ELR (cell line): ENCODE data around the gene NVL.

ENCODE experiments used
- DNase-seq: peaks from one replicate; pipeline ENCODE4 v3.0.0-alpha.2; 2015; ENCODE audit warnings: low read depth

The NVL gene

DNA sequence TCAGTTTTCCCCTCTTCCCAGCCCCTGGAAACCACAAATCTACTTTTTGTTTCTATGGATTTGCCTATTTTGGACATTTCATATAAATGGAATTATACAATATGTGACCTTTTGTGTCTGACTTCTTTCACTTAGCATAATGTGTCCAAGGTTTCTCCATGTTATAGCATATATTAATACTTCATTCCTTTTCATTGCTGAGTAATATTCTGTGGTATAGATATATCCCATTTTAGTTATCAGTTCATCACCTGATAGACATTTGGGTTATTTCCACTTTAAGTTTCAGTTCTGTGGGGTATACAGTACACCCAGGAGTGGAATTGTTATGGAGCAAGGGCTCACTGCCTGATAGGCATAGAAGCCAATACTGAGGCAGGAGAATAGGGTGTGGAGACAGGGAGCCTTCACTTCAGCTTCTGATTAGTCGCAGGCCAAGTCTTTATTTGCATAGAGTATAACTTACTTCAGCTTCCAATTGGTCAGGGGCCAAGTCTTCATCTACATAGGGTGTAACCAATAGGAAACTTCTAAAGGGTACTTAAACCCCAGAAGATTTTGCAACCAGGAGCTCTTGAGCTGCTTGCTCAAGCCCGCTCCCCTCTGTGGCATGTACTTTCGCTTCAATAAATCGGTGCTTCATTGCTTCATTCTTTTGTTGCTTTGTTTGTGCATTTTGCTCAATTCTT, 8.3 kb upstream of the NVL start:
- DNase-seq = peak; percentile 4

DNA sequence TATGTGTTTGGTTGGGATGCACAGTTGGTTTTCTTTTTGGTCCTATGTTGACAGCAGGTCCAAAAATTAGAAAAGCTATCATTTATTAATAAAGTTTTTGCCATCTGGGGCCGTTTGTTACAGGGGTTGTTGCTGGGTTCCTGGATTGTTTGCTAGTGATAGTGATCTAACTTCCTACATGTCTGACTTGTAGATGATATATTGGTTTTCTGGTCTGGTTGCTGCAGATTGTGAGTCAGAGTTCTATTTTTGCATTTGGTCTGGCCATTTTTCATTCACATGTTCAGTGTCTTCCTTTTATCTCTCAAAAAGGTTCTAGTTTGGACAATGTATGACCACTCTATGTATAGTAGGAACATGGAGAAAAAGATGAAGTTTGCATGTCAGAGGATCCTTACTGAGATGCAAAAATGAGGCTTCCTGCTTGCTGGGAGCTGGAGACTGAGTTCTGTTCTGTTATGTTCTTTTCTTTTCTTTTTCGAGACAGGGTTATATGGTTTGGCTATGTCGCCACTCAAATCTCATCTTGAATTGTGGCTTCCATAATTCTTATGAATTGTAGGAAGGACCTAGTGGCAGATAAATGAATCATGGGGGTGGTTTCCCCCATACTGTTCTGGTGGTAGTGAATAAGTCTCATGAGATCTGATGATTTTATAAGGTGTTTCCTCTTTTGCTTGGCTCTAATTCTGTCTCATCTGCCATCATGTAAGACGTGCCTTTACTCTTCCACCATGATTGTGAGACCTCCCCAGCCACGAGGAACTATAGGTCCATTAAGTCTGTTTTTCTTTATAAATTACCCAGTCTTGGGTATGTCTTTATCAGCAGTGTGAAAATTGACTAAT, 4.2 kb upstream of the NVL start:
- peak; percentile 59 for DNase-seq

DNA sequence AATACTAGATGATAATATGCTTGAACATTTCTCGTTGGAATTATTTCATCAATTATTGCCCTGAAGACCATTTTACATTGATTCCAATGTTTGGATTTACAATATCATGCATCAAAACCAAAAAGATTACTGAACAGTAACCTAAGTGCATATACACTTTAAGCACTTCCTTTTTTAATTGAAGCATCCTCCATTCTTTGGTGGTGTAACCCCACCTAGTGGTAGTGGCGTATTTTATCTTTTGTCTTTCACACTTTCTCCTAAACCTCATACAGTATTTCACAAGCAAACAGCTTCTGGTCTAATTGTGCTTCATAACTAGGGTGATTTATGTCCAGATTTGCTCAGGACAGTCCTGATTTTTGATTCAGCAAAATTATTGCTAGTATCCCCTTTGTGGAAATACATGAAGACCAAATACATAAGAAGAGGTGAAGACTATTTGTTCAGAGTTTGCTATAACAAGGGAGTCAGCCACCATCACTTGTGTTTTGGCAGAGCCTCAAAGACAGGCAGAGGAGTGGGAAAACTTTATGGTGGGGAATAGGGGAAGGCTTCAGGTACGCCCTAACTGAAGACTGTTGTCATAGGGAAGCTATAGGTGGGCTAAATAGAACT, 3.4 kb upstream of the NVL start:
- DNase-seq = peak; percentile 74

DNA sequence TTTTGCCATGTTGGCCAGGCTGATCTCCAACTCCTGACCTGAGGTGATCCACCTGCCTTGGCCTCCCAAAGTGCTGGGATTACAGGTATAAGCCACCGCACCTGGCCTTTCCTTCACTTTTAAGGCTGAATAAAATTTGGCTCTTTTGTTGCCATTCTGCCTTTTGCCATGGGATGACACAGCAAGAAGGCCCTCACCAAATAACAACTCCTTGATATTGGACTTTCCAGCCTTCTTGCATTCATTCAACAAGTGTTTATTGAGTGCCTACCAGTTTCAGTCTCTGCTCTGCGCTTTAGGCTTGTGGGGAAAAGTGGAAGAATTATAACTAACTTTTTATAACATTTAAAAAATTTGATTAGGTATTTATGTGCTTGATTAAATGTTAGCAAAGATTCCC, 1.9 kb upstream of the NVL start:
- no peak for DNase-seq

DNA sequence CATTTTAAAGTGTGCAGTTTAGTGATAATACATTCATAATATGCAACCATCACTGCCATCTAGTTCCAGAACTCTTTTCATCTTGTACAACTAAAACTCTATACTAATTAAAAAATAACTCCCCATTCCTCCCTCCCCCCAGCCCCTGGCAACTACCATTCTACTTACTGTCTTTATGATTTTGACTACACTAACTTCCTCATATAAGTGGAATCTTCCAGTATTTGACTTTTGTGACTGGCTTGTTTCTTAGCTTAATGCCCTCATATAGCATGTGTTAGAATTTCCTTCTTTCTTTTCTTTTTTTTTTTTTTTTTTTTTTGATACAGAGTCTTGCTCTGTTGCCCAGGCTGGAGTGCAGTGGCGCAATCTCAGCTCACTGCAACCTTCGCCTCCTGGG, 1.4 kb upstream of the NVL start:
- DNase-seq = no peak

DNA sequence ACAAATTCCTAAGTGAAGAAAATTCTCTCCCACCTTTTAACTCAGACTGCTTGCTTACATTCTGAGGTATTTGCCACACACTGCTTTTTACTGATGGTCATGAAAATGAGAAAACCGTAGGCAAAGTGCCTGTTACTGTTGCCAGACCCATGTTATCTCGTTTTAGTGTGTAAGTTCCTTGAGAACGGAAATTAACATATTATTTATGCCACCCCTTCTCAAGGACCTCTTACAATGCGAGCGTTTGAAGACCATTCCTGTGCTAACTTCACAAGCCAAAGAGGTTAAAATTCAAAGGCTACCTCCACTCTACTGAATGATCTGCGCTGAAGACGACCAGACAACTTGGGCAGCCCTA, 509 bp downstream of the NVL start:
- DNase-seq = no peak

DNA sequence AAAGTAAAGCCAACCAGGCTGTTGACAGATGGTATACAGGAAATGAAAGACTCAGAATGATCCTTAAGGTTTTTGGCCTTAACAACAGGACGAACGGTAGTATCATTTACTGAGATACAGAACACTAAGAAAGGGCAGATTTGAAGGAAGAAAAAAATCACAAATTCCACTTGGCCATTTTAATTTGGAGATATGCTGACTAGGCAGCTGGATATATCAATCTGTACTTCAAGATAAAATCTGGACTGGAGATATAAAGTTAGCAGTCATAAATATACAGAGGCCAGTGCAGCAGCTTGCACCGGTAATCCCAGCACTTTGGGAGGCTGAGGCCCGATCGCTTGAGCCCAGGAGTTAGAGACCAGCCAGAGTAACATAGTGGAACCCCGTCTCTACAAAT, 1.3 kb downstream of the NVL start:
- no peak for DNase-seq

DNA sequence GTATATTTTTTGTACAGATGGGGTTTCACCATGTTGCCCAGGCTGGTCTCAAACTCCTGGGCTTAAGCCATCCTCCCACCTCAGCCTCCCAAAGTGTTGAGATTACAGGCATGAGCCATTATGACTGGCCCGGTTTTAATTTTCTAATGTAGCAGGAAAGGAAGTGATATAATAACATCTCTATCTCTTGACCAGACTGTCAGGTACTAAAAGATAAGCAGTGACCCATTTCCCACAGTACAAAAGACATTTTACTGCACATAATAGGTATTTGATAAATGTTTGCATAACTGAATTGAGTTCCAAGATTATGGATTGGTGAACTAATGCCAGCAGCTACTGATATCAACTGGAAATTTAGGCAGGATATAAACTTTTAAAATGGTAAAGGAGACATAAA, 4.0 kb downstream of the NVL start:
- no peak for DNase-seq

DNA sequence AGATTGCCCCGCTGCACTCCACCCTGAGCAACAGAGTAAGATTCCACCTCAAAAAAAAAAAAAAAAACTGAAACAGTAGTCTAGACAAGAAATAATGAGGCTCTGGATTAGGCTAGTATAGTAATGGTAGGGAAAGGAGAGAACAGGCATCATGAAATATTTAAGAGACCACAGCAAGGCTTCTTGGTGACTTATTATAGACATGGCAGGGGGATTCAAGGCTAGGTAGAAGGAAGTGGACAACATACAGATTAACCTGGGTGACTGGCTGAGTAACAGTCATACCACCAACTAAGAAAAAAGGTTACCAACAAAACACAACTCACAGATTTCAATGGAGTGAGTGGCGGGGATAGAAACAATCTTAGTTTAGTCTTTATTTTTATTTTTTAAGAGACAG, 8.3 kb downstream of the NVL start:
- DNase-seq = no peak

DNA sequence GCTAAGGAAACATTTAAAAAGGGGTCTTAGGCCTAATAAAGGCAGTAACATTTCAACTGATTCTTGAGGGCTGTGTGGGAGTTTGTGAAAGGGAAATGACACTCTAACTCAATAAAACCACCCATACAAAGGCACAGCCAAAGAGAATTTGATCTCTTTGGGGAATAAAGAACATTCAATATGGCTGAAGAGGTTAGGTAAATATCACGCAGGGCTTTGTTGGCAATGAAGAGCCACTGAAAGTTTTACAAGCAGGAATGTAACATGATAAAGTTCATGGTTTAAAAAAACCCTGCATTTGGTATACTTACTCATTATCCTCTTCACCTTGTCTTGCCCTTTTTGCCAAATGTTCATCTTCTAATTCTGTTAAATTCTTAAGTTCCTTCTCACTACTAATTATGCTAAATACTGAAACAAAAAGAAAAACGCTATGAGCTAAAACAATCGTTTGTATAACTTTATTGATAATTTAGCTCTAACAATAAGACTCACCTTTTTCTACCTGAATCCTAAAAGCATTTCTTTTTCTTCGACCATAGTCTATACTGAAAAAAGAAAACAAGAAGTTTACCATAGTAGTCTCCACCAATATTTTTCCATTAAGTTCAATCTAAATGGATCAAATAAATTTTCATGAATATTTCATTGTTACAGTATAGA, 12.5 kb downstream of the NVL start:
- DNase-seq = no peak

DNA sequence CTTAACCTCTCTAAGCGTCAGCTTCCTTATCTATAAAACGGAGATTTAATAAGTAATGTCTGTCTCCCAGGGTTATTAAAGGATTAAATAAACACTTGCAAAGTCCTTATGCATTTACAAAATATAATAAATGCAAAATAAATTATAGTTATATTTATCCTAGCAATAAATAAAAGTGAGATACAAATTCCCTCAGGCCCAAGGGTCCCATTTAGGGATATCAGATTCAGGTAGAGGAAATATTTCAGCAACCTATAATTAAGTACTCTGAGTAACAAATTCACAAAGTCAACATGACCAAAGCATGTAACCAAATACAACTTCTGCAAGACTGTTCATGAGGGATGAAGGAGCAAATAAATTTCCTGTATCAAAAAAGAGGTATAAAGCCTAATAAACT, 17.9 kb downstream of the NVL start:
- DNase-seq = no peak

DNA sequence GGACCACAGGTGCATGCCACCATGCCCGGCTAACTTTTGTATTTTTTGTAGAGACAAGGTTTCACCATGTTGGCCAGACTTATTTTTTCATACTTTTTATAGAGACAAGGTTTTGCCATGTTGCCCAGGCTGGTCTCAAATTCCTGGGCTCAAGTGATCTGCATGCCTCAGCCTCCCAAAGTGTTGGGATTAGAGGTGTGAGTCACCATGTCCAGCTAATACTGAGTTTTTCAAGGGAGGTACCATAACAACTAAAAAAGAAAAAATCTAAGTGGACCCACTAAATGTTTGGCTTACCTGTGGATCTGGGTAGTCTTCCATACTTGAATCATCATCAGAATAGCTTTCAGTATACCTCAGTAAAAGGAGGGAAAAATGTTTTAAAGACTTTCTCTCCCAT, 18.5 kb downstream of the NVL start:
- DNase-seq = peak; percentile 34

DNA sequence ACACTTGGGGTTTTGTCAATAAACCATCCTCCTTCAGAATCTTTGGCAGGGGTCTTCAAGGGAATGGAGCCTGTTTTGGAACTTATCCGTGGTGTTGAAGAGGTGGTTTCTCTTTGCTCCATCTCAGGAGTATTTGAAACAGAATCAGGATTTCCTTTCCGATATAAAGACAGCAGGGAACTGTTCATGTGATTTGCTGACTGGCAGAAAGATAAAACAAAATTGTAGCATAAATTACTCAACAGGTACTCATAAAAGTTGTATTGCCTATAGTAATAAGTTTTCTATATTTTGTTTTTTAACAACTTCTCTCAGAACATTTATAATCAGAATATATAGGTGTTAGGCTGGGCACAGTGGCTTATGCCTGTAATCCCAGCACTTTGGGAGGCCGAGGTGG, 21.9 kb downstream of the NVL start:
- no peak for DNase-seq

DNA sequence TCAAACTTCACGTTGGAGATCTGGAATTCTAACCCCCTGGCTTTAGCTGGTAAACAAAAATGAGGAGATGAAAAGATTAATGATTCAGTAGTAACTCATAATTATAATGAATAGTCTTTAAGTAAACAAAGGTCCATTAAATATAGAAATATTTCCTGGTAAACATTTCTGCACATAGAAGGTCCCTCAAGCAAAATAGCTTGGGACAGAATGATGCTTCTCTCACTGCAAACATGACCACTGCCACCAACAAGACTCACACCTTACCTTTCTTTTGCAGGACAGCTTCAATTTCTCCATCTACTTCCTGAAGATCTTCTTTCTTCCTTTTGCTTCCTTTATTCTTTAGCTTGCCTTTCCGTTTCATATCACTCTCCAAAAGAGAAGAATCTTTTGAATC, 25.2 kb downstream of the NVL start:
- no peak for DNase-seq

DNA sequence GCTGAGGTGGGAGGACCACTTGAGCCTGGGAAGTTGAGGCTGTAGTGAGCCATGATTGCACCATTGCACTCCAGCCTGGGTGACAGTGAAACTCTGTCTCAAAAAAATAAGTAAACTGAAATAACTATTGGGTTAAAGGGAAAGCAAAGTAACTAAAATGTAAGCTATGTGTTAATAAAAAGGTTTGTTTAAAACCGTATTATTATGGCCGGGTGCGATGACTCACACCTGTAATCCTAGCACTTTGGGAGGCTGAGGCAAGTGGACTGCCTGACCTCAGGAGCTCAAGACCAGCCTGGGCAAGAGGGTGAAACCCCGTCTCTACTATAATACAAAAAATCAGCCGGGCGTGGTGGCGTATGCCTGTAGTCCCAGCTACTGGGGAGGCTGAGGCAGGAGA, 27.0 kb downstream of the NVL start:
- DNase-seq = no peak

DNA sequence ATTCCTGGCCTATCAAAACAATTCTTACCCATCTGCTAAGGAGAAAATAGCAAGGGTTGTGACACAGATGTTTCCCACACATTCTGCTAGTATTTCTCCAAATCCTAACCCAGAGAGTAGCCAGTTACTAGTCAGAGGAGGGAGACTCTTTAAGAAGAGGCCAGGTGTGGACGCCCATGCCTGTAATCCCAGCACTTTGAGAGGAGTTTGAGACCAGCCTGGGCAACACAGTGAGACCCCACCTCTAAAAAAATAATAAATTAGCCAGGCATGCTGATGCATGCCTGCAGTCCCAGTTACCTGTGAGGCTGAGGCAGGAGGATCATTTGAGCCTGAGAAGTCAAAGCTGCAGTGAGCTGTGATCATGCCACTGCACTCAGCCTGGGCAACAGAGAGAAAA, 28.6 kb downstream of the NVL start:
- DNase-seq = no peak

DNA sequence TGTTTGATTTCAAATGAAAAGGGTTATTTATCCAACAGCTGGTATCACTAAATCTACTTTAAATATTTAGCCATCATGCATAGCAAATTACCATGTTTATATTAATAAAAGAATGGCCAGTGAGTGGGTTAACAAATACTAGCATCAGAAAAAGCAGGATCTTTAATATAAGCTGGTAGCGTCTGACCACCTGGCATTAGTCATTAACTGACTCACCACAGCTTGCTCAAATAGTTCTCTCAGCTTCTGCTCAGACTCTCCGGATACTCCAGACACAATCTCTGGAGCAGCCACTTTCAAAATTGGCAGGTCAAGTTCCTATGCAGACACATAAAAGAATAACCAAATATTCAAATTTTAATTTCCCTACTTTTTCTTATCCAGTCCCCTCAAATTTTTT, 29.6 kb downstream of the NVL start:
- DNase-seq = peak; percentile 91

DNA sequence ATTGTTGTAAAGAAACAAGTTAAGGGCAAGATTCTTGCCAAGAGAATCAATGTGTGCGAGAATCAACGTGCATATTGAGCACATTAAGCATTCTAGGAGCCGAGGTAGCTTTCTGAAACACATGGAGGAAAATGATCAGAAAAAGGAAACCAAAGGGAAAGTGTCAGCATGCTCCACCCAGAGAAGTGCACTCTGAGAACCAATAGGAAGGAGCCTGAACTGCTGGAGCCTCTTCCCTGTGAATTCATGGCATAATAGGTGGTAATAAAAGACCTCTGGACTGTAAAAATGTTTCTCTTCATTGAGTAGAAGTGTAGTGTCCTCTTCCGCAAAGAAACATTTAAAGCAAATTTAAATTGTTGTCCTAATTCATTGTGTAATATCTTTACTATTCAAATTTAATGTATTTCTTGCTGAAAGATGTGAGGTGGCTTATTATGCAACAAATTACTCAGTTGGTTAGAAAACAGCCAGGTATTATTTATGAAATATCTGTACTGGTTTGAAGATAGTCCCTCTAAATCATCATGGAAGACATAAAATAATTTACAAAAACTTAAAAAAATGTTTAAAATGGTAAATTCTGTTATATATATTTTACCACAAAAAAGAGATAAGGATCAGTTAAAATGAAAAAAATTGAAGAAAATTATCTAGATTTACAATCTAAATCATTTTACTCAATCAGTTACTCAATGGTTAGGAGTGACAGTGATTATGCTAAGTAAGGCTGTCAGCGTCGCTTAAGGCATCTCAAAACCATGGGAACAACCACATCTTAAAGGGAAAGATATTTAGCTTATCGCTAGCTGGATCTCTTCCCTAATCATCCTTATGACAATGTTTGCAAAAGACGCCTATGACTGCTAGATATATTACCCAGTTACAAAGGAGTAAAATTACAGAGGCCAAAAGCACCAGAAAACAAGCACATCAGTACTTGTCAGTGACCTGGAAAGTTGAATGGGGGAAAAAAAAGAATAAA, 31.3 kb downstream of the NVL start:
- no peak for DNase-seq

DNA sequence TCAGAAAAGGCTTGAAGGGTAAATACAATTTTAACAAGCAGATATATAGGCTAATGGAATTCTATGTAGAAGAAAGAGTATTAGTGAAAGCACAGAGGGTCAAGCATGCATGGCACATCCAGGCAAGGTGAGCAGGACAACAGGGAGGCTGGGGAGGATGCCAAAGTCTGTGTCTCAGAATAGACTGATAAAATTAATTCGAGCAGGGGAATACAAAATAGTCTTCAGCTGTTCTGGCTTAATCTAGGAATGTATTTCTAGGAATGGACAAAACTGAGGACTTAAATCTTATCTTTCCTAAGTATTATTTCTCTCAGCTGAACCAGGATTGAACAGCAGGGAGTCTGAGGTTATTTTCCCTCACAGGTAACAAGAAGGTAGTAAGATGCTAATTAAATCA, 35.2 kb downstream of the NVL start:
- DNase-seq = no peak

DNA sequence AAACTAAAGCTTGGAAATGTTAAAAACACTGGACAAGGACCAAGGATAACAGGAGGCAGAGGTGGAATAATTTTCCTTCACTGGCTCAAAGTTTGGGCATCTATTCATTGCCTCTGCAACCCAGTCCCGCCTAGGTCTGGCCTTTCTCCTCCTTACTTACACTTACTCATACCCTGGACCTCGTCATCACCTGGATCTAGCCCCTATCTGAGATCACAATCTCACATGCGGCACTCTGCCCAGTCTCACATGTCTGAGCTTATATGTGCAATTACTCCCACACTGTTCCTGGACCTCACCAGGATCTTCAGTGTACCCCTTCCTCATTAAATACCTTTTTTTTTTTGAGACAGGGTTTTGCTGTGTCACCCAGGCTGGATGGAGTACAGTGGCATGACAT, 37.6 kb downstream of the NVL start:
- peak; percentile 20 for DNase-seq

DNA sequence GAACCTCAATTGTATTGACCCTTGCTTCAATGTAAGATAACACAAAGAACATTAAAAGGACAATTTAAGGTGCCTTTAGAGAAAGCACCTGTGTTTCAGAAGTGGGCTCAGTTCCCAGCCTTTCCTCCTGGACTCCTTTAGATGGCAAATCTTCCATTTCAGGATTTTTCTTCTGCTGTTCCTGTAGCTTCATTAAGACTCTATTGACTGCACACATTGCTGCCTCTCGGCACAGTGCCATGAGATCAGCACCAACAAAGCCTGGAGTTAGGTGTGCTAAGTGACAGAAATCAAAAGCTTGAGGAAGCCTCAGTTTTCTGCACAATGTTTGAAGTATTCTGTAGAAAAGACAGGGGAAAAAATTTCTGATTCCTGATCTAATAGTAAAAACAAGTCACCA, 40.6 kb downstream of the NVL start:
- DNase-seq = no peak

DNA sequence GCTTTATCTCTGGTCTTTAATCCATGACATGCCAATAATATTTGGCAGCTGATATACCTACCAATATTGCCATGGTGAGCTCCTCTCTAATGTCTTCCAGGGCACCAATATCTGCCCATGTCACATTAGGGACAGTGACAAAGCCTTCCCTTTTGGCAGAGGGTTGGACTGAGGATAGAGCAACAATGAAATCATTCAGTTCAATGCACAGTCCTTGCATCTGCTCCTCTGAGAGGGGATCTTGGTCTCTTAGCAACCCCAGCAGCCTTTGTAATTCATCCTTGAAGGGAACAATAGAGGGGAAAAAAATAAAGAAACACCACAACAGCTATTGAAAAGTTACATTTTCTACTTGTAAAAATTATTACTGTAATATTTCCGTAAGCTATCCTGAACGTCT, 42.3 kb downstream of the NVL start:
- no peak for DNase-seq
